NCI-H1436 treated with DMSO at 0.1 percent for 48 hours (cell line): ENCODE data around the gene RMDN3.
A peak's percentile ranks its signal among the peaks of the same experiment; 100 is the strongest.

Experiments
- DNase-seq: peaks from one replicate; lab custom pipeline; 2025; lab: John Stamatoyannopoulos, UW

The RMDN3 gene, protein sequence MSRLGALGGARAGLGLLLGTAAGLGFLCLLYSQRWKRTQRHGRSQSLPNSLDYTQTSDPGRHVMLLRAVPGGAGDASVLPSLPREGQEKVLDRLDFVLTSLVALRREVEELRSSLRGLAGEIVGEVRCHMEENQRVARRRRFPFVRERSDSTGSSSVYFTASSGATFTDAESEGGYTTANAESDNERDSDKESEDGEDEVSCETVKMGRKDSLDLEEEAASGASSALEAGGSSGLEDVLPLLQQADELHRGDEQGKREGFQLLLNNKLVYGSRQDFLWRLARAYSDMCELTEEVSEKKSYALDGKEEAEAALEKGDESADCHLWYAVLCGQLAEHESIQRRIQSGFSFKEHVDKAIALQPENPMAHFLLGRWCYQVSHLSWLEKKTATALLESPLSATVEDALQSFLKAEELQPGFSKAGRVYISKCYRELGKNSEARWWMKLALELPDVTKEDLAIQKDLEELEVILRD

DNA sequence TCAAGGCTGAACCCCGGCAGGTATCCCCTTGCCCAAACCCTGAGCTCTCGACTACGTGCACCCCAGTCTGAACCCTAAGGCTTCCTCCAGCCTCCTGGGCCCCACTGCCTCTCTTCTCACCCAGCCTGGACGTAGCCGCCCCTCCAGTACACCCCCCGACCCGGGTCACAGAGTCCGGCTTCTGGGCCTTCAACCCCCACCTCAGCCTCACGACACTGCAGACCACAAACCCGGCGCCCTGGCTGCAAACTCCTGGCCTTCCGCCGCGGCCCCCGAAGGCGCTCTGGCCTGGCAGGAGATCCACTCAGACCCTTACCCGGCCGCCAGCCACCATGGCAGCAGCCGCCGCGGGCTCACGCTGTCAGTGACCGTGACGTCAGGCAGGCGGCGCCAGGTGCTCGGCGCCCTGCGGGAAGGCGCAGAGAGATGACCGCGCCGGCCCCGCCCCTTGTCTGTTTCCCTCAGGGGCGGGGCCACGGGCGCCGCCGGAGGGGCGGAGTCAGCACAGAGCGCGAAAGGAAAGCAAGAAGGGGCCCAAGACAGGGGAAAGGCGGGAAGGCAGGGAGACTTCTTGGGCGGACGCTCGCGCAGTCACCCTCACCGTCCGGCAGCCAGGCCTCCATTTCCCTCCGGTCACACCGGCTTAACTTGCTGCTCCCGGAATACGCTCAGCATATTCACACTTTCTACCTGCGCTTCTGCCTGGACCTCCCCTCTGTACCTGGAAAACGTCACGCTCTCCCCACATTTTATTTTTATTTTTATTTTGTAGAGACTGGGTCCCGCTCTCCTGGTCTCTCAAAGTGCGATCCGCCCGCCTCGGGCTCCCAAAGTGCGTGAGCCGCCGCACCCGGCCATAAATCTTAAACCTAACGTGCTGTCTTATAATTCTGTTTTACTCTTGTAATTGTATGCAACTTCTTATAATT lies at the start of gene RMDN3:
TSS of gene RMDN3 (minus strand) at position 372 of the 929 bp plus-strand sequence. CDS start 471 bp downstream, outside the sequence.
- peak; percentile 64 for DNase-seq

DNA sequence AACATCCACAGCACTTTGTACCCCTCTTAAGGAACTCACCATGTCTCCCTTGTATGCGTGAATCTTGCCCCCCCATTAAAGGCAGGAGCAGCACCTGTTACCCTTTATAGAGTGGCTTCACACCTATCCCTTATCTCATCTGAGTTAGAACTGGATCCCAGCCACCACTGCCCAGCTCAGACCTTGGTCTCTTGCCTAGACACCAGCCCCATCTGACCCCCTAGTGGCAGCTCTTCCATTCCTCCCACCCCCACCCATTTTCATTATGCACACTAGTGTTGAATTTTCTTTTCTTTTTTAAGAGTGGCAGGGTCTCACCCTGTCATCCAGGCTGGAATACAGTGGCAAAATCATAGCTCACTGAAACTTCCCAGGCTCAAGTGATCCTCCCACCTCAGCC lies 48.6 kb upstream of the RMDN3 start:
- no peak for DNase-seq

DNA sequence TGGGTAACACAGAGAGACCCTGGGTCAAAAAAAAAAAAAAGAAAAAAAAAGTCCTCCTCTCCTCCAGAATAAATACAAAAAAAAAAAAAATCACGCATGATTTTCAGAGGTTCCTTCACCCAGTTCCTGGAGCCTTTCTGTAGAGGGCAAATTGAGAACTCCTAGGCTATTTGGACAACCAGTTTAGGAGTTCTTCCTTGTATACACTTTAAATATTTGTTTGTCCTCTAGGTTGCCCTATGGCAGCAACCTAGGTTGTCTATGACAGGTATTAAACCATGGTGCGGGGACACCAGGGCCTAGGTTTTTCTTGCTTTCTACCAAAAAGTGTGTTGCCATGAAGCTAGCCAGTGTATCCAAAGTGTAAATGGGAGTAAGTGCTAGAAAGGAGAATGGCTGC lies 48.0 kb upstream of the RMDN3 start:
- DNase-seq: no peak

DNA sequence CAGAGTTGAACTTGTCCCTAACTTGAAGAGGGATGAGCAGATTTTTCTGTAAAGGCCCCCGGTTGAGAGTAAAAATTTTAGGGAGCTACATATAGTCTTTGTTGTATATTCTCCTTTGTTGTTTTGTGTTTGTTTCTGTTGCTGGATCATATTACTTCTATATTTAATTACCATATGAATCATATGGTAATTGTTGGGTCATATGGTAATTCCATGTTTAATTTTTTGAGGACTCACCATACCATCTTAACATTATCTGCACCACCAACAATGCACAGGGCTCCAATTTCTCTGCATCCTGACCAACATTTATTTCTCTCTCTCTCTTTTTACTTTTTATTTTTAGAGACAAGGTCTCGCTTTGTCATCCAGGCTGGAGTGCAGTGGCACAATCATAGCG lies 44.5 kb upstream of the RMDN3 start:
- no peak for DNase-seq

DNA sequence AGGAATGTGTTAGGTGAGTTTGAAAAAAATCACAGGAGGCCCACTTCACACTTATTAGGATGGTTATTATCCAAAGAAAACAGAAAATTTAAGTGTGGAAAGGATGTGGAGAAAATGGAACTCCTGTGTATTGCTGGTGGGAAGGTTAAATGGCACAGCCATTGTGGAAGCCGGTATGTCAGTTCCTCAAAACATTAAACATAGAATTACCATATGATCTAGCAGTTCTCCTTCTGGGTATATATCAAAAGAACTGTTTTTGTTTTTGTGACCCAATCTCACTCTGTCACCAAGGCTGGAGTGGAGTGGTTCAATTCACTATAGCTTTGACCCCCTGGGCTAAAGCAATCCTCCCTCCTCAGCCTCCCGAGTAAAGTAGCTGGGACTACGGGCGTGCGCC lies 41.5 kb upstream of the RMDN3 start:
- DNase-seq: no peak

DNA sequence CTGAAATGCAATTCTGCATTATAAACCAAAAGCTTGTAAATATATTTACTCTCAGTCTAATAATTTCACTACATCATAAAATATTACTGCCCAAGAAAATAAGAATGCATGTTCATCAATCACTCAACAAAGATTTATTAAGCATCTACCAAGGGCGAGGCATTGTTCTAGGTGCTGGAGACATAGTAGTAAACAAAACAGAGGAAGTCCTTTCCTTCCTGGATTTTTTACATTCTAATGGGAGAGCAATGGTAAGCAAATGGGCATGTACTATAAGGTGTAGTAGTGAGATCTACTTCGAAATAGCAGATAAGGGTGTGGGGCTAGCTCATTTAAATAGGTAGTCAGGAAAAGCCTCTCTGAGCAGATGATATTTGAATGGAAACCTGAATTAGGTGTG lies 41.0 kb upstream of the RMDN3 start:
- DNase-seq: no peak

DNA sequence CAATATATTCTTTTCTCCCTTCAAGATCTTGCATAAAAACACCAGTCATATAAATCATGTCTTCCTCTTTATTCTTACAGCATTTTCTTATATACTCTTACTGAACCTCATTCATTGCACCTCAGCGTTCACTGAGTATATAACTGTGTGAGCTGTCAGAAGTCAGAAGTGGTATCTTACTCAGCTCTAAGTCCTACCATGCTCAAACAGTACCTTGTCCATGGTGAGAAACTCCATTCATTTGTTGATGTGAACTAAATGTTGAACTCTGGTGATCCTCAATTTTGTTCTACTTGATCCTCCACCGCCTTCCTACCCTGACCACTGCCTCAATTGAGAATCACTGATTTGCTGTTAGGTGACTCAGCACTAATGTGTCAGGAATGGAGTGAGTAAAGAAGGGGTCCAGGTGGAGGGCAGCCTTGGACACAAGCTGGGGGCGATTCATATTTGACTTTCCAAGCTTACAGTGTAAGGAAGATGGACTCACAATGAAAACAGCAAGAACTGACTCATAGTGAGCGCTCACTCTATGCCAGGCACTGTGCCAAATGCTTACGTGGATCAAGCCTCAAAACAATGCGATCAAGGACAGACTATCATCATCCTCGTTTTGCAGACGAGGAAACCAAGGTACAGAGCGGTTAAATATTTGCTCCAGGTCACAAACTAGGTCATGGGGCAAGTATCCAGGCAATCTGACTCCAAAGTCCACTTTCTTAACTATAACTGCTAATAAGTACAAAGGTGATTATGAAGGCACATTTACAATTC lies 38.3 kb upstream of the RMDN3 start:
- DNase-seq: no peak

DNA sequence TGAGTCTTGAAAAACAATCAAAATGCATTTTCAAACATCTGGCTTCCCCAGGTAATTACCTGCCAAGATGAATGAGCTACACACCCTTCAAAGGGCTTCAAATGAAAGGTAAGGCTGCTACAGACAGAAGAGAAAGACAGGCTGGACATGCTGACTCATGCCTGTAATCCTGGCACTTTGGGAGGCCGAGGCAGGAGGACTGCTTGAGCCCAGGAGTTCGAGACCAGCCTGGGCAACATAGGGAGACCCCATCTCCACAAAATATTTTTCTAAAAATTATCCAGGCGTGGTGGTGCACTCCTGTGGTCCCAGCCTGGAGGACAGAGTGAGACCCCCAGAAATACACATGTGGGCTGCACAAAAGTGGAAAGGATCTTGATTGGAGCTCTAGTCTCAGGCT lies 37.3 kb upstream of the RMDN3 start:
- DNase-seq: no peak

DNA sequence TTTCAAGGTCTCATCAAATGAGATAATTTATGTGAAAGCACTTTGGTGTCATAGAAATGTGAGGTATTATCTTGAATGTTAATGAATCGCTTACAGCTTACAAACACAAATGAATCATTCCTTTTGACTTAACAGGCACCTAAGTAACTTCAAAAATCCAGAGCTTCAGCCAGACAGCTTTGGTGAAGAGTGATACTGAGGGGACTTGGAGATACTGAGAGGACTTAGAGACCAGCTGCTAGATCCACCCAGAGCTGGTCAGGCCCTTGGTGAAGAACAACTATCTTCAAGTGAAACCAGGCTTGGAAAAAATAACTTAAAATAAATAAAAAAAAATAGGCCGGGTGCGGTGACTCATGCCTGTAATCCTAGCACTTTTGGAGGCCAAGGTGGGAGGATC lies 35.7 kb upstream of the RMDN3 start:
- DNase-seq: no peak

DNA sequence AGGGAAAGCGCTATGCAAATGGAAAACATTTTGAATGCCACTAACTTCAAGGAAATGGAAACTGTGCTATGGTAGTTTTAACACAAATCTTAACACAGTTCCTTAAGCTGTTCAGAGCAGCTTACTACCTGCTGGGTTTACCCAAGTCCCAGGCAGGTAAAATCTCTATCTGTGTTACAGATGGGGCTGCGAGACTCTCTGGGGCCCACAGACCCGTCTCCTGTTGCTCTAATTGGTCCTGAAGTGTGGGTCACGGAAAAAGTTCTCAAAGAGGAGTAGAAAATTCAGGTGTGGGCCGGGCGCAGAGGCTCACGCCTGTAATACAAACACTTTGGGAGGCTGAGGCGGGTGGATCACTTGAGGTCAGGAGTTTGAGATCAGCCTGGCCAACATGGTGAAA lies 34.9 kb upstream of the RMDN3 start:
- no peak for DNase-seq

DNA sequence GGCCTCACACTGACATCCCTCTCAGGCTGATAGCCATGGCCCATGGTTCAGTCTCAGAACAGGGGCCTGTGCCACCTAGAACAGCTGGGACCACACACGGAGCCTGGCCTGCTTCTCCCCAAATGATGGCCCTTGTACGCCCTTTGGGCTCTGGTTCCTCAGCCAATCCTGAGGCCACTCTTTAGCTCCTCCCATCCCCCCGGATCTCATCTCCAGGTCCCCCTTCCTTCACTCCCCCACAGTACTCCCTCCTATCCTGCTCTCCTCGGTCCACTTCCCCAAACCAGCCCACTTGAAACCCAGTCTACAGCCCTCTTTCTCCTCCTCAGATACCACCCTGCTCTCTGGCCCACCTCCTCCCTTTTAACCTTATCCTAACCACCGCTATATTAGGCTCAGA lies 34.1 kb upstream of the RMDN3 start:
- no peak for DNase-seq

DNA sequence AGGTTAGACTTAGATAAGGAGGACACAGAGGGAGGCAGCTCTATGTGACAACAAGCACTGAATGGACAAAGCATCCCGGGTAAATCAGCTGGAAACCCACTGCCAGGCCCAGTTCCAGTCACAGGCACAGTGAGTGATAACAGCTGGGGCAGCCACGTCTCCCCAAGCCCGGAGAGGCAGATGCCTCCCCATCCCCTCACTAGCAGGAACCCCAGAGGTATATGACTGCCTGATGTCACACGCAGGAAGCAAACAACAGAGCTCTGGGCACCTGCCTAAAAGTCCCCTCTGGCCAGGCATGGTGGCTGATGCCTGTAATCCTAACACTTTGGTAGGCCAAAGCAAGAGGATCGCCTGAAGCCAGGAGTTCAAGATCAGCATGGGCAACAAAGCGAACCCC lies 32.9 kb upstream of the RMDN3 start:
- DNase-seq: no peak

DNA sequence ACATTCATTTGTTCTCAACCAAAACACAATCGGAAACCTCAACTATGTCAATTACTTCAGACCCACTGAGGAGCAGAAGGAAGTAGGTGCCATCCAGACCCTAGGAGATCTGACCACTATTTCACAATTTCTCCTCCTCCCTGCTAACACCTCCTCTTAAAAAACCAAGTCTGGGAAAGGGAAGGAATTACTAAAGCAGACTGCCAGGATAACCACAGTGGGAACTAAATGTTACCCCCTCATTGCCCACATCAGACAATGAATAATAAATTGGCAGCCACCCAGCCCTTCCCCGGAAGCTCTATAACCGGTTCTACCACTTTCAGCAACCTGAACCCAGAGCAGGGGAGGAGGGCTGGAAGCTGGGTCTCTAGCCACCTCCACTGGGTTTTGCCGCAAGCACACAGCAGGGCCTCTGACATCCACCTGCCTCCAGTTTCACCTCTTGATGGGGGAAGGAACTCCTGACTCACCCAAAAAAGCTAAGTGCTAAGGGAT lies 32.3 kb upstream of the RMDN3 start:
- peak; percentile 55 for DNase-seq

DNA sequence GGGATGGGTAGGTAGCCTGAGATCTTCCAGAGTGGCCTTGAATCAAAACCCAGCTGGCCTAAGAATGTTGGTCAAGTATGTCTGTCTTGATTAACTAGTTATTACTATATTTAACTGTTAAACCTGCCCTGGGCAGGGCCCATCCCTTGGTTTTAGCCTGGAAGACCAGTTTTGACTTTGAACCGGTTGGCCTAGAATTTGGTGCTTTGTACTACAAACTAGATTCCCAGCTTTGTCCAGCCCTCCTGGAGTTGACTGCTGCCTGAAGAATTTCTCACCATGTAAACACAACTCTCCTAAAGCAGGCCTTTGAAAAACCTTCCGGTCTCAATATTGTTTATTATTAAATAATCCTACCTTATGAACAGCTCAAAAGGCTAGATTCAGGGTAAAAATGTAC lies 30.8 kb upstream of the RMDN3 start:
- DNase-seq: no peak

DNA sequence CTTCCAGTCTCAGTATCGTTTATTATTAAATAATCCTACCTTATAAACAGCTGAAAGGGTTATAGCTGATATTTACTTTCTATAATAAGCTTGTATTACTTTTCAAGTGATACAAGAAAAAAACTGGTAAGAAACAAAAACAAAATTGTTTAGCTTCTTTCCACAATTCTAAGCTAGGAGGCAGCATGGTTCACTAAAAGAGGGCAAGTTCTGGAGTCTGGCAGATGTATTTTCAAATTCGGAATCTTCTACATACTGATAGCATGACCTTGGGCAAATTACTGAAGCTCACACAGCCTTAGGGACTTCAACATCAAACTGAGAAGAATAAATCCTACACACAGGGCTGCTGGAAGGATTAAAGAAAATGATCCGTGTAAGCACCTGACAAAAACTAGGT lies 30.1 kb upstream of the RMDN3 start:
- no peak for DNase-seq

DNA sequence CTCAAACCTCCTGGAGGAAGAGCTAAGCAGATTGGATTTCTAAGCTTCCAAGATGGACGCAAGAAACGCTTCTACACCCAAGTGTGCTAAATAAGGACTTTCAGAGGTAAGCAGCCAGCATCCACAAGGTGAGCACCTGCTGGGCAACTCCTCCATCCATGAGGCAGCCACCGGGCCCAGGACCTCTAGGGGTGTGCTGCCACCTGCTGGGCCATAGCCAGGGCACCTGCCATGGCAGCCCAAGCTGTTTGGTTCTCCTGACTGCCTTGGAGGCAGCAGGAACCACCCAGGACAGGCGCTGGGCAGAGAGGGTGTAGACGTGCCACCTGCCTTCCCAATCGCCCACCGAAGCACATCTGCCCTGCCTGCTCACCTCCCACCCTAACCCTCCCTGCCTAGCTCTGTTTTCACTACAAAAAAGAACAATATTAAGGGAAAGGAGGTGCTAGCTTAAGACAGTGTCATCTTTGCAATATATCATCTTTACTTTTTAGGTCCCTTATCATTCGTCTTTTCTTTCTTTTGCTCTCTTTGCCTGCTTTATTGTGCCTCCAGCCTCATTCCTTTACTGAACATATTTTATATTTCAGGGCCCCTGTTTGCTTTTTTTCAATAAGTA lies 27.7 kb upstream of the RMDN3 start:
- no peak for DNase-seq

DNA sequence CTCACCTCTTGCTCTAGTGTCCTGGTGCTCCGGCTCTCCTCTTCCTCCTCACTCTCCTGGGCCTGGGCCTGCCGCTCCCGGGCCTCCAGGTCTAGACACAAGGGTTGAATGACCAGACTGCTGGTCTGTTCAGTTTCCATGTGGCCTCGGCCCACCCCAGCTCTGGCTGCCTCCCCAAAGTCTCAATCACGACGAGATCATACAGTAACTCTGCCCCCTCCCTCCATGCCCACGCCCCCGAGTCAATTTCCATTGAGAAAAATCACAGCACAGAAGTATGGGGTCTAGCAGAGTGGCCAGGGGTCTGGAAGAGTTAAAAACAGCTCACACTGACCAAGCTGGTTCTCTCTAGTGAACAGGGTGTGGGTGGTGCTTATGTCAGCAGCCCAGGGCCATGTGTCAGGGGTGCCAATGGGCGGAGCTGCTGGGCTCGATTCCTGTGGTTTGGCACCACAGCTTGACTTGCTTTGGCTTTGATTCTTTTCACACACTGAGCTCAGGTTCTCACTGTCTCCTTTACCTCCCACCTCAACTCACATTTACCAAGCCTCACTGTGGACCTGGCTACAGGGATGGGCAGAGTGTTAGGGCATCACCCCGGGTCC lies 21.6 kb upstream of the RMDN3 start:
- no peak for DNase-seq

DNA sequence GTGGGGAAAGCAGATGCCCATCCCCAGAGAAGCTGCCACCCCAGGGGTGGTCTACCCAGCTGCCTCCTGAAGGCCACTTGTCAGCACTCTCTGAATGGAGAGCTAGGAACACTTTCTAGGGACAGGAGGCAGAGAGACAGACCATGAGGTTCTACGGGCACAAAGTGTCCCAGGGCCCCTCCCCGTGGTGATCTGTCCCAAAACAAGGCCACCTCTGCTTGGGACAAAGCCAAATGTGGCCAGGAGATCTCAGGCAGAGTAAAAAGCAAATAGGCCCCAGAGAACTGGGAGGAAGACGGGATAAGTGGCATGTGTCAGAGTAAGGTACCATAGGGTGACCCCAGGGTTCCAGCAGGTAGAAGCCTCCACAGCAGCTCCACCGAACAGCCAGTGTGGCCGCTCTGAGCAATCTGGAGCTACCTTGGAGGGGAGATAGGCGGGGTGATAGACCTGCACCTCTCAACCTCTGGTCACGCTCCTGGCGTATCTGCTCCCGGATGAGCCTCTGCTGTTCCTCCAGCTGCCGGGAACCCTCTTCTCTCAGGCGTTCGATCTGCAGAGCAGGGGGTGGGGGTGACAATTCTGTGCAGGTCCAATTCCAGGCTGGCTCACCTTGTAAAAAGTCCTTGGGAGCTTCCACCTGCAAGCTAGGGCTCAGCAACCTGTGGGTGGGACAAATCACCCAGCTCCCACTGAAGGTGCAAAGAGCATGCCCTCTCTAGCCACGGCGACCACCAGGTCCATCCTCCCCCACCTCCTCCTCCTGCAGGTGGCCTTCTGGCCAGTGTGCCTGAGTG lies 20.9 kb upstream of the RMDN3 start:
- no peak for DNase-seq

DNA sequence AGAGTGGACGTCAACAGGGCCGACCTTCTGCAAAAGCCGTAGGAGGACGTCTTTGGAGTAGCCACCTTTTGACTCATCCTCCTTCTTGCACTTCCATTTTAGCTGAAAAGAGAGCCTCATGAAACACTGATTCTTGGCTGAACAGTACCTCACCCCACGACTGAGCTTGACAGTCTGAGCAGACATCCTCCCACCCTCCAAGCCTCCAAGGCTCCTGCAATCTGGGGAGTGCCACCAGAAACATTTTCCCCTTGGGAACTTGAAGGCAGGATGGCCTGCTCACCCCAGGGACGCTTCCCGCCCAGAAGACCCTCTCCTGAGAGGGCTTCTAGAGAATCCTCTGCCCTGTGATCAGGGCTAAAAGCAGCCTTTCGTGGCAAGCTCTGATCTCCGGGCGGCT lies 20.0 kb upstream of the RMDN3 start:
- no peak for DNase-seq

DNA sequence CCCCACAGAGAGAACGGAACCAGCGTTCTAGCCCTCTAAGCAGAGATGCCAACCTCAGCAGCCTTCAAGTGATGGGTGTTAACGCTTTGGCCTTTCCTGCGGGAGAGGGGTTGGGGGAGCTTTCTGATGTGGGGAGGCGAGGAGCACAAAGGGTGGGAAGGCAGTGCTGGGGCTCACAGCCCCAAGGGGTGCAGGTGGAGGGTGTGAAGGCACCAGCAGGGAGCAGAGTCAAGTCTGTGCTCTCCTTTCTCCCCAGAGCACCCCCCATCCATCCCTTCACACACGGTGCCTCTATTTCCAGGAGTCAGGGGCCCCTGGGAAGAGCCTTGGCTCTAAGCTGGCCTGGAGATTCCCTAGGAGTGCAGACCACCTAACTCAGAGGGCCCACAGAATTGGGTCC lies 18.8 kb upstream of the RMDN3 start:
- no peak for DNase-seq
